ENCODE results near the gene GPR141.

DNA sequence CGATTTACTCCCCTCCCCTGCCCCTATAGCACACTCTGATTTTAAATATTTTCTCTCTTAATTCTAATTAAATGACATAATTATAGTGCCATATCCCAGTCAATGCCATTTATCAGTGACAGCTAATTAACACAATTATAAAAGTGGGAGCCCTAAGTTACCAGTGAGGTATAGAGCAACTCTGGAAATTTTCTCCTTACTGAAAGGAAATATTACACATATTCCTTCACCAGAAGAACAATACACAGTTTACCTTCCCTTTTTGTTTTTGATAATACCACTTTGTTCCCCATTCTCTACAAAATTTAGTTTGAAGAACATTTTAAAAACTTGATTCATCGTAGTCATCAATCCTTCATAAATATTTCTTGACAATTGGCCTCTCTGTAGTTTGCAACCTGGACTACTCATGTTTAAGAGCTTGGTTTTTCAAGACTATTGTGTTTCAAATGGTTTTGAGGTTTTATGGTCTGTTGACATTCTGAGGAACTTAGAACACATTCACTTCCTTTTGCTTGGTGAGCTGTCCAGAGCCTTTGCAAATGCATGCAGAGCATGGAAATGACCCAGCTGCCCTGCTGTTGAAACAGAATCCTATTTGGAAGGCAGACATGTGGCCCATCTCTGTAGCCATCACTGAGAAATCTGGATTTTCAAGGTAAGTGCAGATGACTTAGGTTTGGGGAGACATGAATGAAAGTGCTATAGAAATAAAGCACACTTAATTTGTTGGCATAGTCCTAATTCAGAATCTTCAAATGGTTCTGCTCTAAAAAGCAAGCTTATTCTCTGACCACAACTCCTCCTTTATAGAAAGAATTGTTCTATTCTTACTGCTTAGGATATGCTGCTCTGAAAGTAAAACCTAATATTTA is at the start of gene GPR141:
- TF ChIP-seq, protein P1, sequence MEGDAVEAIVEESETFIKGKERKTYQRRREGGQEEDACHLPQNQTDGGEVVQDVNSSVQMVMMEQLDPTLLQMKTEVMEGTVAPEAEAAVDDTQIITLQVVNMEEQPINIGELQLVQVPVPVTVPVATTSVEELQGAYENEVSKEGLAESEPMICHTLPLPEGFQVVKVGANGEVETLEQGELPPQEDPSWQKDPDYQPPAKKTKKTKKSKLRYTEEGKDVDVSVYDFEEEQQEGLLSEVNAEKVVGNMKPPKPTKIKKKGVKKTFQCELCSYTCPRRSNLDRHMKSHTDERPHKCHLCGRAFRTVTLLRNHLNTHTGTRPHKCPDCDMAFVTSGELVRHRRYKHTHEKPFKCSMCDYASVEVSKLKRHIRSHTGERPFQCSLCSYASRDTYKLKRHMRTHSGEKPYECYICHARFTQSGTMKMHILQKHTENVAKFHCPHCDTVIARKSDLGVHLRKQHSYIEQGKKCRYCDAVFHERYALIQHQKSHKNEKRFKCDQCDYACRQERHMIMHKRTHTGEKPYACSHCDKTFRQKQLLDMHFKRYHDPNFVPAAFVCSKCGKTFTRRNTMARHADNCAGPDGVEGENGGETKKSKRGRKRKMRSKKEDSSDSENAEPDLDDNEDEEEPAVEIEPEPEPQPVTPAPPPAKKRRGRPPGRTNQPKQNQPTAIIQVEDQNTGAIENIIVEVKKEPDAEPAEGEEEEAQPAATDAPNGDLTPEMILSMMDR (IDR thresholded peaks at IDR 0.05; ENCODE audit: extremely low read depth in 1 of 2, insufficient read depth in 1 of 2, low read depth in 1 of 2, low read length in 2 of 2) = no peak
- TF ChIP-seq EZH2 (IDR thresholded peaks at IDR 0.05; ENCODE audit: borderline replicate concordance, low read depth, low read length, severe bottlenecking) (no peak), POLR2A (IDR thresholded peaks at IDR 0.05; ENCODE audit: low read depth, low read length) (no peak), POLR2AphosphoS5 (IDR thresholded peaks at IDR 0.05; ENCODE audit: insufficient read depth, low read depth, low read length) (no peak), JUN (IDR thresholded peaks at IDR 0.05; ENCODE audit: borderline replicate concordance, insufficient read depth, insufficient read length, low read depth) (no peak), MYC (IDR thresholded peaks at IDR 0.05; ENCODE audit: low read depth, low read length) (no peak), FOS (IDR thresholded peaks at IDR 0.05; ENCODE audit: borderline replicate concordance, insufficient read depth, low read length) (no peak), GATA2 (IDR thresholded peaks at IDR 0.05; ENCODE audit: insufficient read depth, insufficient read length, low read depth, low read length) (no peak)
- TF ChIP-seq, protein P2, sequence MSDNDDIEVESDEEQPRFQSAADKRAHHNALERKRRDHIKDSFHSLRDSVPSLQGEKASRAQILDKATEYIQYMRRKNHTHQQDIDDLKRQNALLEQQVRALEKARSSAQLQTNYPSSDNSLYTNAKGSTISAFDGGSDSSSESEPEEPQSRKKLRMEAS (IDR thresholded peaks at IDR 0.05; ENCODE audit: insufficient read depth, insufficient read length) = no peak
